PC-9 (cell line): ENCODE measurements around the gene ADAT2. TPM values are rescaled to one million over a fixed set of nuclear protein-coding genes. Genes with fewer than 3 reads are reported as not detected.

Source experiments
- BruUV-seq: library from RNA; stranded (reverse); fragments of 400-500 nt; replicated peaks from 2 replicates; lab custom pipeline; 2021; lab: Mats Ljungman, UMichigan
- CTCF ChIA-PET: fragments of 300-600 bp; sonication (Branson Sonifier 250); formaldehyde crosslinking; loops from one replicate; lab custom pipeline; 2022; ENCODE audit warnings: antibody characterized with exemption; lab: Charles Lee
- POLR2A ChIA-PET: fragments of 300-600 bp; sonication (Branson Sonifier 250); formaldehyde crosslinking; loops from one replicate; lab custom pipeline; 2022; ENCODE audit warnings: antibody characterized with exemption; ENCODE audit not compliant: unreplicated experiment; lab: Charles Lee
- DNase-seq, 2 experiments: peaks; one replicate each; pipeline versions ENCODE4 v3.0.0 to v3.0.0-alpha.2; 2015 to 2022; ENCODE audit warnings: mixed read lengths in 1 of 2
- H2AFZ ChIP-seq: fragments of 200-600 bp; sonication (generic); 2 replicates; pipeline ENCODE4 v1.8.1; 2017; ENCODE audit warnings: antibody characterized with exemption
- H3F3A ChIP-seq: fragments of 200-600 bp; sonication (generic); 2 replicates; pipeline ENCODE4 v1.8.1; 2017; ENCODE audit warnings: antibody characterized with exemption, mild to moderate bottlenecking, low read depth; ENCODE audit not compliant: insufficient read depth
- H3K27ac ChIP-seq: fragments of 200-600 bp; sonication (generic); 2 replicates; pipeline ENCODE4 v1.6.1; 2016; ENCODE audit warnings: mixed run types
- H3K27me3 ChIP-seq: fragments of 200-600 bp; sonication (generic); 2 replicates; pipeline ENCODE4 v1.6.1; 2016; ENCODE audit warnings: low read depth, mixed run types; ENCODE audit not compliant: insufficient read depth
- H3K36me3 ChIP-seq: fragments of 200-600 bp; sonication (generic); 2 replicates; pipeline ENCODE4 v1.6.1; 2016; ENCODE audit warnings: low read depth, mixed run types
- H3K4me1 ChIP-seq: fragments of 200-600 bp; sonication (generic); replicated peaks from 2 replicates; pipeline ENCODE4 v1.6.1; 2016; ENCODE audit warnings: mixed run types; ENCODE audit not compliant: insufficient read depth
- H3K4me2 ChIP-seq: fragments of 200-600 bp; sonication (generic); 2 replicates; pipeline ENCODE4 v1.6.1; 2017; ENCODE audit warnings: mixed run types
- H3K4me3 ChIP-seq: fragments of 200-600 bp; sonication (generic); 2 replicates; pipeline ENCODE4 v1.6.1; 2016; ENCODE audit warnings: mixed run types
- H3K79me2 ChIP-seq: fragments of 200-600 bp; sonication (generic); 2 replicates; pipeline ENCODE4 v1.6.1; 2017; ENCODE audit warnings: low read depth, mixed run types
- H3K9me2 ChIP-seq: fragments of 200-600 bp; sonication (generic); 2 replicates; pipeline ENCODE4 v1.8.1; 2017; ENCODE audit warnings: mild to moderate bottlenecking; ENCODE audit not compliant: insufficient read depth
- H3K9me3 ChIP-seq: fragments of 200-600 bp; sonication (generic); 2 replicates; pipeline ENCODE4 v1.8.1; 2016; ENCODE audit warnings: low read depth; ENCODE audit not compliant: insufficient read depth
- H4K20me1 ChIP-seq: fragments of 200-600 bp; sonication (generic); 2 replicates; pipeline ENCODE4 v1.8.1; 2017; ENCODE audit not compliant: insufficient read depth
- EZH2 ChIP-seq: fragments of 200-600 bp; sonication (generic); IDR thresholded peaks from 2 replicates; pipeline ENCODE4 v1.8.0; 2017; ENCODE audit warnings: antibody characterized with exemption, low read depth
- intact Hi-C: fragments of 100-400 bp; cut with micrococcal nuclease; formaldehyde crosslinking; loops from one replicate; pipeline ENCODE4 v1.10.0; 2022; ENCODE audit not compliant: unreplicated experiment
- total RNA-seq: library from RNA; stranded (reverse); gene quantifications from 2 replicates; pipeline ENCODE4 v1.2.3, GENCODE V29; 2021
- TF ChIP-seq, protein P1 (sequence below): fragments of 200-600 bp; sonication (generic); conservative IDR thresholded peaks from 2 replicates; pipeline ENCODE4 v1.6.1; 2017; ENCODE audit warnings: mixed run types, antibody characterized with exemption, mild to moderate bottlenecking, moderate library complexity

Gene ADAT2
- total RNA-seq, 1 experiment from 2014 or later = 5.5 TPM

DNA sequence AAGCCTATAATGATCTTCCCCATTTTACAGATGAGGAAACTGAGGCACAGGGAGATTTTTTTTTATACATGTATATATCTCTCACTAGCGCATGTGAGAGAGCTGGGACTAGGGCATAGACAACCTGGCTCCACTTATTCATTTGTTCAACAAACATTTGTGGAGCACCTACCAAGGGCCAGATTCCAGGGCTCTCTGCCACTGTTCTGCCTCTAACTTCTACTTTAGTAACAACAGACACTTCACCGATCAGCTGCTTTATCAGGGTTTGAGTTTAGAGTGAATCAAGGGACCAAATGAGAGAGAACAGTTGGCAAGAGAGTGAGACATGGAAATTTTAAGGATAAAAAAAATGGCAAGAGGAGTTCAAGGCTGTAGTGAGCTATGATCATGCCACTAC lies 7.4 kb downstream of the ADAT2 start:
- Histone ChIP-seq H3K4me2 (no peak overlapping the region), H3K79me2 (peaks cover 15% of the 10 kb centered on the region; the same call in 1 of the 2 replicates), H4K20me1 (no peaks in the 10 kb centered on the region), H3K9me3 (no peaks in the 10 kb centered on the region), H3K27me3 (no peaks in the 10 kb centered on the region), H3K36me3 (peaks cover 9% of the 10 kb centered on the region; the same call in 1 of the 2 replicates), H2AFZ (no peak overlapping the region), H3K27ac (no peak overlapping the region), H3F3A (no peaks in the 10 kb centered on the region; the same call in 1 of the 2 replicates), H3K9me2 (no peaks in the 10 kb centered on the region), H3K4me1 (no peaks in the 10 kb centered on the region), H3K4me3 (no peak overlapping the region)
- no TSS peak for BruUV-seq
- intact Hi-C loops = no loop called here
- TF ChIP-seq EZH2 = no peak
- TF ChIP-seq, protein P1, sequence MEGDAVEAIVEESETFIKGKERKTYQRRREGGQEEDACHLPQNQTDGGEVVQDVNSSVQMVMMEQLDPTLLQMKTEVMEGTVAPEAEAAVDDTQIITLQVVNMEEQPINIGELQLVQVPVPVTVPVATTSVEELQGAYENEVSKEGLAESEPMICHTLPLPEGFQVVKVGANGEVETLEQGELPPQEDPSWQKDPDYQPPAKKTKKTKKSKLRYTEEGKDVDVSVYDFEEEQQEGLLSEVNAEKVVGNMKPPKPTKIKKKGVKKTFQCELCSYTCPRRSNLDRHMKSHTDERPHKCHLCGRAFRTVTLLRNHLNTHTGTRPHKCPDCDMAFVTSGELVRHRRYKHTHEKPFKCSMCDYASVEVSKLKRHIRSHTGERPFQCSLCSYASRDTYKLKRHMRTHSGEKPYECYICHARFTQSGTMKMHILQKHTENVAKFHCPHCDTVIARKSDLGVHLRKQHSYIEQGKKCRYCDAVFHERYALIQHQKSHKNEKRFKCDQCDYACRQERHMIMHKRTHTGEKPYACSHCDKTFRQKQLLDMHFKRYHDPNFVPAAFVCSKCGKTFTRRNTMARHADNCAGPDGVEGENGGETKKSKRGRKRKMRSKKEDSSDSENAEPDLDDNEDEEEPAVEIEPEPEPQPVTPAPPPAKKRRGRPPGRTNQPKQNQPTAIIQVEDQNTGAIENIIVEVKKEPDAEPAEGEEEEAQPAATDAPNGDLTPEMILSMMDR = no peak
- ChIA-PET POLR2A (interaction anchor here (0.6 to 0.7 kb wide), 2 partner anchors 110 to 492 kb away, joined by 3 to 4 read pairs; no protein-coding TSS in a partner anchor), CTCF (interaction anchor here (0.6 kb wide), 1 partner anchor 969 kb away, joined by 3 read pairs; no protein-coding TSS in a partner anchor)
- no peak for DNase-seq

DNA sequence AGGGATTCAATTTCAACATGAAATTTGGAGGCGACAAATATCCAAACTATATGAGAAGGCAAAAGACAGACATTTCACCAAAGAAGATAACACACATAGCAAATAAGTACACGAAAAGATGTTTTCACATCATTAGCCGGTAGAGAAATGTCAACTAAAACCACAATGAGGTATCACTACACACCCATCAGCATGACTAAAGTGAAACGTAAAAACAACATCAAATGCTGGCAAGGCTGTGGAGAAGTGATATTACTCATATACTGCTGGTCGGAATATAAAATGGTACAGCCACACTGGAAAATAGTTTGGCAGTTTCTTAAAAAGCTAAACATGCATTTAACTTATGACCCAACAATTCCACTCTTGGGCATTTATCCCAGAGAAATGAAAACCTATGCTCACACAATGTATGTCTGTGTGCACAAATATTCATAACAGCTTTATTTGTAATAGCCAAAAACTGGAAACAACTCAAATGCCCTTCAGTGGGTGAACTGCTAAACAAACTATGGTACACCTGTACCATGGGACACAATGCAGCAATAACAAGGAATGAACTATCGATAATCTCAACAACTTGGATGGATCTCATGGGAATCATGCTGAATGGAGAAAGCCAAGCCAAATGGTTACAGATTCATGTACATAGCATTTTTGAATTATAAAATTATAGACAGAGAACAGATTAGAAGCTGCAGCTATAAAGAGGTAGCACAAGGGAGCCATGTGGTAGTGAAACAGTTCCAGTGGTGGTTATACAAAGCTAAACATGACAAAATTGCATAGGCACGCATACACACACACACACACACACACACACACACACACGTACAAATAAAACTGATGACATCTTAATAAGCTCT lies 8.6 kb downstream of the ADAT2 start:
- Histone ChIP-seq H3K27me3 (no peaks in the 10 kb centered on the region), H4K20me1 (no peaks in the 10 kb centered on the region), H3K4me2 (no peak overlapping the region), H2AFZ (no peak overlapping the region), H3K4me3 (no peak overlapping the region), H3K27ac (no peak overlapping the region), H3K9me2 (no peaks in the 10 kb centered on the region), H3F3A (no peaks in the 10 kb centered on the region), H3K79me2 (peaks cover 5% of the 10 kb centered on the region; the same call in 1 of the 2 replicates), H3K9me3 (no peaks in the 10 kb centered on the region), H3K36me3 (peaks cover 16% of the 10 kb centered on the region; the same call in 1 of the 2 replicates), H3K4me1 (no peaks in the 10 kb centered on the region)
- TF ChIP-seq, protein P1 = no peak
- no peak for TF ChIP-seq EZH2
- no TSS peak for BruUV-seq
- POLR2A ChIA-PET = no interaction called here
- intact Hi-C loops = no loop called here
- CTCF ChIA-PET = interaction anchor here (0.6 kb wide), 1 partner anchor 10 kb away, joined by 3 read pairs; no protein-coding TSS in a partner anchor
- DNase-seq = no peak

DNA sequence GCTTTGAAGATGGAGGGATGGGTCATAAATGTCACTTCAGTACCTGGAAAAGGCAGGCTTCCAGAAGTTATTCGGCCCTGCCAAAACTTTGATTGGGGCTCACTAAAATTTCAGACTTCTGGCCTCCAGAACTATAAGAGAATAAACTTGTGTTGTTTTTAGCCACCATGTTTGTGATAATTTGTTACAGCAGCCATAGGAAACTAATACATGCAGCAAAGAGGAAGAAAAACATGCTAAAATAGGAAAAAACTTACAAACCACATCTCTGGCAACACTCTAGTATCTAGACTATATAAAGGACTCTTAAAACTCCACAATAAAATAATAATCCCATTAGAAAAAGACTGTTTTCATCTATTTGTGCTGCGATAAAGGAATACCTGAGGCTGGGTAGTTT lies 9.5 kb downstream of the ADAT2 start:
- H3K36me3 ChIP-seq = peaks cover 16% of the 10 kb centered on the region; the same call in 1 of the 2 replicates
- ChIA-PET CTCF (no interaction called here), POLR2A (no interaction called here)
- H3K9me2 ChIP-seq = no peaks in the 10 kb centered on the region
- H3K9me3 ChIP-seq = no peaks in the 10 kb centered on the region
- H3F3A ChIP-seq = no peaks in the 10 kb centered on the region
- no peaks in the 10 kb centered on the region for H3K79me2 ChIP-seq
- intact Hi-C loops = no loop called here
- BruUV-seq = no TSS peak
- no peak overlapping the region for H3K4me2 ChIP-seq
- no peak for TF ChIP-seq EZH2
- TF ChIP-seq, protein P1 = no peak
- no peak overlapping the region for H3K4me3 ChIP-seq
- H3K27ac ChIP-seq = no peak overlapping the region
- H3K27me3 ChIP-seq = no peaks in the 10 kb centered on the region
- DNase-seq = no peak
- H2AFZ ChIP-seq = no peak overlapping the region
- no peaks in the 10 kb centered on the region for H4K20me1 ChIP-seq
- no peaks in the 10 kb centered on the region for H3K4me1 ChIP-seq
